Hepatocyte (in vitro differentiated cells): ENCODE results near the gene ZNF385B.

ENCODE experiments used
- EZH2 ChIP-seq: fragments of 200-600 bp; sonication (generic); IDR thresholded peaks from 2 replicates; pipeline ENCODE4 v1.6.1; 2016; ENCODE audit warnings: antibody characterized with exemption, mild to moderate bottlenecking, borderline replicate concordance
- EZH2phosphoT487 ChIP-seq: fragments of 200-600 bp; sonication (generic); IDR thresholded peaks from one replicate; pipeline ENCODE4 v1.6.1; 2018; ENCODE audit warnings: antibody characterized with exemption, mild to moderate bottlenecking, low read depth, moderate library complexity; ENCODE audit not compliant: unreplicated experiment, severe bottlenecking
- TF ChIP-seq, protein P1 (sequence below): fragments of 200-600 bp; sonication (generic); IDR thresholded peaks from 2 replicates; pipeline ENCODE4 v1.5.1; 2016; ENCODE audit warnings: antibody characterized with exemption, mild to moderate bottlenecking; ENCODE audit not compliant: poor library complexity

DNA sequence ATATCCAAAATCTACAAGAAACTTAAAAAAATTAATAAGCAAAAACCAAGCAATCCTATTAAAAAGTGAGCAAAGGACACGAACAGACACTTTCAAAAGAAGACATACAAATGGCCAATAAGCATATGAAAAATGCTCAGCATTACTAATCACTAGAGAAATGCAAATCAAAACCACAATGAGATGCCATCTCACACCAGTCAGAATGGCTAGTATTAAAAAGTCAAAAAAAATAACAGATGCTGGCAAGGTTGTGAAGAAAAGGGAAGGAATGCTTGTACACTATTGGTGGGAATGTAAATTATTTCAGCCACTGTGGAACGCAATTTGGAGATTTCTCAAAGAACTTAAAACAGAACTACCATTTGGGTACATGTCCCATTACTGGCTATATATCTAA lies 467.9 kb downstream of the ZNF385B start:
- TF ChIP-seq, protein P1, sequence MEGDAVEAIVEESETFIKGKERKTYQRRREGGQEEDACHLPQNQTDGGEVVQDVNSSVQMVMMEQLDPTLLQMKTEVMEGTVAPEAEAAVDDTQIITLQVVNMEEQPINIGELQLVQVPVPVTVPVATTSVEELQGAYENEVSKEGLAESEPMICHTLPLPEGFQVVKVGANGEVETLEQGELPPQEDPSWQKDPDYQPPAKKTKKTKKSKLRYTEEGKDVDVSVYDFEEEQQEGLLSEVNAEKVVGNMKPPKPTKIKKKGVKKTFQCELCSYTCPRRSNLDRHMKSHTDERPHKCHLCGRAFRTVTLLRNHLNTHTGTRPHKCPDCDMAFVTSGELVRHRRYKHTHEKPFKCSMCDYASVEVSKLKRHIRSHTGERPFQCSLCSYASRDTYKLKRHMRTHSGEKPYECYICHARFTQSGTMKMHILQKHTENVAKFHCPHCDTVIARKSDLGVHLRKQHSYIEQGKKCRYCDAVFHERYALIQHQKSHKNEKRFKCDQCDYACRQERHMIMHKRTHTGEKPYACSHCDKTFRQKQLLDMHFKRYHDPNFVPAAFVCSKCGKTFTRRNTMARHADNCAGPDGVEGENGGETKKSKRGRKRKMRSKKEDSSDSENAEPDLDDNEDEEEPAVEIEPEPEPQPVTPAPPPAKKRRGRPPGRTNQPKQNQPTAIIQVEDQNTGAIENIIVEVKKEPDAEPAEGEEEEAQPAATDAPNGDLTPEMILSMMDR = no peak
- no peak for TF ChIP-seq EZH2
- TF ChIP-seq EZH2phosphoT487 = no peak
